GM23338 (cell line): ENCODE measurements around the gene PURA. TPM values are rescaled to one million over a fixed set of nuclear protein-coding genes. Genes with fewer than 3 reads are reported as not detected.
A peak's percentile ranks its signal among the peaks of the same experiment; 100 is the strongest.

Experiments used
- ATAC-seq: fragments of 200-7000 bp; cut with Tn5 transposase; 3 replicates; pipeline ENCODE4 v1.9.1; 2020
- DNase-seq: peaks from one replicate; pipeline ENCODE4 v3.0.0-alpha.2; 2015; ENCODE audit warnings: low spot score
- H2AFZ ChIP-seq: fragments of 200-600 bp; sonication (generic); 2 replicates; pipeline ENCODE4 v1.8.0; 2016; ENCODE audit warnings: antibody characterized with exemption, mild to moderate bottlenecking, moderate library complexity
- H3F3A ChIP-seq: fragments of 200-600 bp; sonication (generic); replicated peaks from 2 replicates; pipeline ENCODE4 v1.8.0; 2017; ENCODE audit warnings: antibody characterized with exemption, mixed run types, low read depth
- H3K27ac ChIP-seq: fragments of 200-600 bp; sonication (generic); 2 replicates; pipeline ENCODE4 v1.6.1; 2016; ENCODE audit warnings: low read depth
- H3K27me3 ChIP-seq: fragments of 200-600 bp; sonication (generic); 2 replicates; pipeline ENCODE4 v1.8.0; 2016; ENCODE audit warnings: mild to moderate bottlenecking, mixed run types, moderate library complexity; ENCODE audit not compliant: insufficient read depth
- H3K36me3 ChIP-seq: fragments of 200-600 bp; sonication (generic); 2 replicates; pipeline ENCODE4 v1.8.0; 2016; ENCODE audit warnings: mild to moderate bottlenecking; ENCODE audit not compliant: insufficient read depth
- H3K4me1 ChIP-seq: fragments of 200-600 bp; sonication (generic); 2 replicates; pipeline ENCODE4 v1.8.0; 2016; ENCODE audit warnings: mild to moderate bottlenecking, moderate library complexity; ENCODE audit not compliant: insufficient read depth
- H3K4me2 ChIP-seq: fragments of 200-600 bp; sonication (generic); 2 replicates; pipeline ENCODE4 v1.7.1; 2017; ENCODE audit warnings: mixed run types
- H3K4me3 ChIP-seq: fragments of 200-600 bp; sonication (generic); 2 replicates; pipeline ENCODE4 v1.6.1; 2016; ENCODE audit warnings: mixed run types
- H3K79me2 ChIP-seq: fragments of 200-600 bp; sonication (generic); replicated peaks from 2 replicates; pipeline ENCODE4 v1.8.0; 2017; ENCODE audit warnings: mild to moderate bottlenecking; ENCODE audit not compliant: insufficient read depth
- H3K9me2 ChIP-seq: fragments of 200-600 bp; sonication (generic); 2 replicates; pipeline ENCODE4 v1.8.0; 2017; ENCODE audit not compliant: insufficient read depth
- H4K20me1 ChIP-seq: fragments of 200-600 bp; sonication (generic); replicated peaks from 2 replicates; pipeline ENCODE4 v1.8.0; 2017; ENCODE audit warnings: mild to moderate bottlenecking; ENCODE audit not compliant: insufficient read depth
- H3K27ac Mint-ChIP-seq: 2 replicates; pipeline ENCODE4 v1.8.0; 2020; ENCODE audit warnings: inconsistent platforms, mild to moderate bottlenecking, moderate library complexity, mixed read lengths
- H3K27me3 Mint-ChIP-seq: 3 replicates; pipeline ENCODE4 v1.8.0; 2022; ENCODE audit warnings: low read depth, mild to moderate bottlenecking, moderate library complexity, mixed read lengths, inconsistent platforms; ENCODE audit not compliant: insufficient read depth, poor library complexity
- H3K36me3 Mint-ChIP-seq: 3 replicates; pipeline ENCODE4 v1.8.0; 2021; ENCODE audit warnings: low read depth, mild to moderate bottlenecking, inconsistent platforms, moderate library complexity, mixed read lengths
- H3K4me1 Mint-ChIP-seq: 3 replicates; pipeline ENCODE4 v1.8.0; 2020; ENCODE audit warnings: mild to moderate bottlenecking, inconsistent platforms, mixed read lengths
- H3K4me3 Mint-ChIP-seq: 3 replicates; pipeline ENCODE4 v1.8.0; 2021; ENCODE audit warnings: moderate library complexity, mild to moderate bottlenecking, inconsistent platforms, mixed read lengths
- H3K9me3 Mint-ChIP-seq: 3 replicates; pipeline ENCODE4 v1.8.0; 2020; ENCODE audit warnings: moderate library complexity, mild to moderate bottlenecking, inconsistent platforms, mixed read lengths
- CREB1 ChIP-seq: fragments of 250-450 bp; sonication (Bioruptor Pico); IDR thresholded peaks from 2 replicates; pipeline ENCODE4 v1.5.0; 2020; ENCODE audit warnings: low read depth, mild to moderate bottlenecking, moderate library complexity
- EZH2 ChIP-seq: fragments of 200-600 bp; sonication (generic); IDR thresholded peaks from one replicate; pipeline ENCODE4 v1.8.0; 2017; ENCODE audit warnings: antibody characterized with exemption, mild to moderate bottlenecking, low read depth; ENCODE audit not compliant: unreplicated experiment
- EZH2phosphoT487 ChIP-seq: fragments of 200-600 bp; sonication (generic); IDR thresholded peaks from one replicate; pipeline ENCODE4 v1.8.1; 2018; ENCODE audit warnings: antibody characterized with exemption; ENCODE audit not compliant: unreplicated experiment
- JUNB ChIP-seq: IDR thresholded peaks from one replicate; pipeline ENCODE4 v1.6.1; 2016; ENCODE audit warnings: antibody characterized with exemption; ENCODE audit not compliant: unreplicated experiment
- NANOG ChIP-seq: IDR thresholded peaks from 2 replicates; pipeline ENCODE4 v1.6.1; 2016; ENCODE audit warnings: antibody characterized with exemption, borderline replicate concordance
- POLR2AphosphoS5 ChIP-seq: IDR thresholded peaks from 2 replicates; pipeline ENCODE4 v1.6.1; 2016; ENCODE audit warnings: antibody characterized with exemption, low read depth
- REST ChIP-seq: IDR thresholded peaks from one replicate; pipeline ENCODE4 v1.6.1; 2018; ENCODE audit warnings: antibody characterized with exemption; ENCODE audit not compliant: unreplicated experiment
- STAT1 ChIP-seq: IDR thresholded peaks from one replicate; pipeline ENCODE4 v1.6.1; 2016; ENCODE audit warnings: antibody characterized with exemption; ENCODE audit not compliant: unreplicated experiment
- ZNF114 ChIP-seq: fragments of 250-450 bp; sonication (Bioruptor Pico); IDR thresholded peaks from 2 replicates; pipeline ENCODE4 v1.5.0; 2020; ENCODE audit warnings: mild to moderate bottlenecking, moderate library complexity
- ZNF331 ChIP-seq: fragments of 250-450 bp; sonication (Bioruptor Pico); IDR thresholded peaks from 2 replicates; pipeline ENCODE4 v1.5.0; 2020; ENCODE audit warnings: low read depth, mild to moderate bottlenecking, moderate library complexity
- polyA plus RNA-seq: library from polyadenylated mRNA; unstranded; fragments of >200 nt; fragmentation: Nextera tagmentation; extraction: Ambion mirVana; gene quantifications from 2 replicates; pipeline ENCODE4 v1.2.1, GENCODE V29; 2016
- total RNA-seq: library from RNA; depleted of rRNA; stranded (reverse); fragments of >200 nt; shearing (Covaris generic); gene quantifications from 2 replicates; pipeline ENCODE4 v1.2.3, GENCODE V29; 2014
- TF ChIP-seq, protein P1 (sequence below), 2 experiments: fragments of 200-600 bp in 1 of 2; sonication (generic) in 1 of 2; conservative IDR thresholded peaks; 2 replicates each; pipeline versions ENCODE4 v1.5.1 to v1.6.1; 2016 to 2017; ENCODE audit warnings: antibody characterized with exemption in 2 of 2, low read depth in 2 of 2, mild to moderate bottlenecking in 2 of 2, moderate library complexity in 1 of 2
- TF ChIP-seq, protein P2 (sequence below): IDR thresholded peaks from 2 replicates; pipeline ENCODE4 v1.6.1; 2016; ENCODE audit warnings: antibody characterized with exemption

PURA gene
- total and polyA plus RNA-seq, 2 experiments from 2014 or later, result 1.5 to 2.3 TPM

- TF ChIP-seq ZNF114 (CRISPR knock-in tag), result no peak
- TF ChIP-seq CREB1, result no peak
- TF ChIP-seq EZH2phosphoT487, result no peak
- TF ChIP-seq, protein P1, sequence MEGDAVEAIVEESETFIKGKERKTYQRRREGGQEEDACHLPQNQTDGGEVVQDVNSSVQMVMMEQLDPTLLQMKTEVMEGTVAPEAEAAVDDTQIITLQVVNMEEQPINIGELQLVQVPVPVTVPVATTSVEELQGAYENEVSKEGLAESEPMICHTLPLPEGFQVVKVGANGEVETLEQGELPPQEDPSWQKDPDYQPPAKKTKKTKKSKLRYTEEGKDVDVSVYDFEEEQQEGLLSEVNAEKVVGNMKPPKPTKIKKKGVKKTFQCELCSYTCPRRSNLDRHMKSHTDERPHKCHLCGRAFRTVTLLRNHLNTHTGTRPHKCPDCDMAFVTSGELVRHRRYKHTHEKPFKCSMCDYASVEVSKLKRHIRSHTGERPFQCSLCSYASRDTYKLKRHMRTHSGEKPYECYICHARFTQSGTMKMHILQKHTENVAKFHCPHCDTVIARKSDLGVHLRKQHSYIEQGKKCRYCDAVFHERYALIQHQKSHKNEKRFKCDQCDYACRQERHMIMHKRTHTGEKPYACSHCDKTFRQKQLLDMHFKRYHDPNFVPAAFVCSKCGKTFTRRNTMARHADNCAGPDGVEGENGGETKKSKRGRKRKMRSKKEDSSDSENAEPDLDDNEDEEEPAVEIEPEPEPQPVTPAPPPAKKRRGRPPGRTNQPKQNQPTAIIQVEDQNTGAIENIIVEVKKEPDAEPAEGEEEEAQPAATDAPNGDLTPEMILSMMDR (conservative IDR thresholded peaks at IDR 0.05; ENCODE audit: low read depth in 2 of 2), result no peak
- no peak for TF ChIP-seq POLR2AphosphoS5
- peak; percentile 55 for TF ChIP-seq EZH2
- no peak for TF ChIP-seq ZNF331 (CRISPR knock-in tag)
- no peak for TF ChIP-seq STAT1
- TF ChIP-seq, protein P2, sequence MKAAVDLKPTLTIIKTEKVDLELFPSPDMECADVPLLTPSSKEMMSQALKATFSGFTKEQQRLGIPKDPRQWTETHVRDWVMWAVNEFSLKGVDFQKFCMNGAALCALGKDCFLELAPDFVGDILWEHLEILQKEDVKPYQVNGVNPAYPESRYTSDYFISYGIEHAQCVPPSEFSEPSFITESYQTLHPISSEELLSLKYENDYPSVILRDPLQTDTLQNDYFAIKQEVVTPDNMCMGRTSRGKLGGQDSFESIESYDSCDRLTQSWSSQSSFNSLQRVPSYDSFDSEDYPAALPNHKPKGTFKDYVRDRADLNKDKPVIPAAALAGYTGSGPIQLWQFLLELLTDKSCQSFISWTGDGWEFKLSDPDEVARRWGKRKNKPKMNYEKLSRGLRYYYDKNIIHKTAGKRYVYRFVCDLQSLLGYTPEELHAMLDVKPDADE, result 0 out of 2 replicates have a peak, but pooled peaks have one; percentile 27
- no peak for TF ChIP-seq NANOG
- TF ChIP-seq JUNB, result no peak
- no peak for TF ChIP-seq REST
These were observed 1.2 kb upstream of the PURA start (continued) for GRCh38 chr5:140112685-140113179.

GRCh38 chr5:140113180-140113698 is 670 bp upstream of the PURA start:
- H3K4me1 ChIP-seq, result peaks cover 46% of the 10 kb centered on the region
- H3K9me2 ChIP-seq, result no peaks in the 10 kb centered on the region
- H3K4me3 ChIP-seq, result peak overlapping the region; percentile 80
- H3K27me3 ChIP-seq, result peaks cover 93% of the 10 kb centered on the region
- peaks cover 75% of the 10 kb centered on the region for H3K27me3 Mint-ChIP-seq
- TF ChIP-seq, protein P2, result no peak
- TF ChIP-seq CREB1 (no peak), EZH2 (peak; percentile 25), NANOG (no peak), ZNF114 (CRISPR knock-in tag) (no peak), STAT1 (no peak), REST (no peak), POLR2AphosphoS5 (0 out of 2 replicates have a peak, but pooled peaks have one; percentile 14)
- peaks cover 40% of the 10 kb centered on the region for H3K4me1 Mint-ChIP-seq
- H3K4me3 Mint-ChIP-seq, result peak overlapping the region; percentile 78
- H3K36me3 ChIP-seq, result no peaks in the 10 kb centered on the region
- H3K9me3 Mint-ChIP-seq, result no peaks in the 10 kb centered on the region
- ATAC-seq (peak; percentile 41), DNase-seq (peak; percentile 77)
- H3K79me2 ChIP-seq, result no peaks in the 10 kb centered on the region
- H3K27ac ChIP-seq, result no peak overlapping the region
- H2AFZ ChIP-seq, result peak overlapping the region; percentile 53; the same call in 1 of the 2 replicates
- H3K27ac Mint-ChIP-seq, result no peak overlapping the region
- H3K36me3 Mint-ChIP-seq, result no peaks in the 10 kb centered on the region
- peaks cover 41% of the 10 kb centered on the region for H4K20me1 ChIP-seq
- H3F3A ChIP-seq, result peaks cover 12% of the 10 kb centered on the region
- peak overlapping the region; percentile 91 for H3K4me2 ChIP-seq
